ENCODE data around the gene YEATS2.

- TF ChIP-seq BHLHE40 (IDR thresholded peaks at IDR 0.05; ENCODE audit: borderline replicate concordance) = no peak
- no peak for TF ChIP-seq SP1 (IDR thresholded peaks at IDR 0.05)
- TF ChIP-seq HDGF (IDR thresholded peaks at IDR 0.05; ENCODE audit: borderline replicate concordance) = no peak
- TF ChIP-seq ZNF384 (IDR thresholded peaks at IDR 0.05) = no peak
- TF ChIP-seq FOXM1 (IDR thresholded peaks at IDR 0.05; ENCODE audit: borderline replicate concordance) = no peak
- no peak for TF ChIP-seq SUZ12 (IDR thresholded peaks at IDR 0.05)
- no peak for TF ChIP-seq FOXA1 (IDR thresholded peaks at IDR 0.05)
- no peak for TF ChIP-seq L3MBTL2 (conservative IDR thresholded peaks at IDR 0.05)
- TF ChIP-seq CTBP1 (IDR thresholded peaks at IDR 0.05; ENCODE audit: borderline replicate concordance) = no peak
- no peak for TF ChIP-seq ELF4 (IDR thresholded peaks at IDR 0.05)
- no peak for TF ChIP-seq TARDBP (IDR thresholded peaks at IDR 0.05)
Observed at GRCh38 chr3:183794452-183794851, 96.9 kb downstream of the YEATS2 start.
